Measurements from ENCODE around the gene SIRT3.
"Not testable (repeated sequence)": the region's sequence is repeated elsewhere in the genome, so short reads cannot be mapped to it uniquely, and the experiment has no call there.

The SIRT3 gene

GRCh38 chr11:238346-238745 lies 2.2 kb upstream of the SIRT3 start:
- not testable (repeated sequence) for DNase-seq

- DNase-seq: peak; percentile 68
These were observed 929 bp upstream of the SIRT3 start, which contains the start of gene PSMD13 for GRCh38 chr11:236774-237767. TSS of gene PSMD13 (plus strand) at chr11:236976. CDS start at chr11:237050, 74 bp downstream.

GRCh38 chr11:235609-235996 lies 539 bp downstream of the SIRT3 start:
- DNase-seq: no peak

- no peak for DNase-seq
These were observed 962 bp downstream of the SIRT3 start for GRCh38 chr11:235180-235579.

- DNase-seq: no peak
These were observed 3.2 kb downstream of the SIRT3 start for GRCh38 chr11:232783-233565.

- no peak for DNase-seq
These were observed 5.7 kb downstream of the SIRT3 start for GRCh38 chr11:230431-230830.

GRCh38 chr11:227824-228379 lies 8.2 kb downstream of the SIRT3 start:
- DNase-seq: no peak

GRCh38 chr11:225734-226453 lies 10.2 kb downstream of the SIRT3 start:
- no peak for DNase-seq

GRCh38 chr11:224424-224823 lies 11.7 kb downstream of the SIRT3 start:
- DNase-seq: no peak

GRCh38 chr11:223884-224283 lies 12.3 kb downstream of the SIRT3 start:
- no peak for DNase-seq

GRCh38 chr11:223026-223789 lies 12.9 kb downstream of the SIRT3 start:
- DNase-seq: no peak

- no peak for DNase-seq
These were observed 13.9 kb downstream of the SIRT3 start for GRCh38 chr11:221998-222789.

- no peak for DNase-seq
These were observed 14.6 kb downstream of the SIRT3 start for GRCh38 chr11:221539-221938.

GRCh38 chr11:220641-221215 lies 15.4 kb downstream of the SIRT3 start:
- not testable (repeated sequence) for DNase-seq

GRCh38 chr11:218815-219593 lies 17.1 kb downstream of the SIRT3 start:
- no peak for DNase-seq

GRCh38 chr11:217704-218103 lies 18.4 kb downstream of the SIRT3 start:
- no peak for DNase-seq

- no peak for DNase-seq
These were observed 19.8 kb downstream of the SIRT3 start for GRCh38 chr11:216081-216974.

GRCh38 chr11:215581-216037 lies 20.5 kb downstream of the SIRT3 start:
- DNase-seq: no peak

GRCh38 chr11:214083-214482 lies 22.1 kb downstream of the SIRT3 start:
- no peak for DNase-seq

Data from NCI-H1048 (cell line).